IPS-20b (cell line): Measurements from ENCODE around the gene ALDH1L1.

Experiments used
- H3K27ac ChIP-seq: one replicate; pipeline ENCODE4 v1.5.1; 2013; ENCODE audit warnings: low read length
- H3K27me3 ChIP-seq: 2 replicates; pipeline ENCODE4 v1.6.1; 2013; ENCODE audit warnings: mild to moderate bottlenecking, low read length, inconsistent platforms; ENCODE audit not compliant: insufficient read depth
- H3K36me3 ChIP-seq: 2 replicates; pipeline ENCODE4 v1.6.1; 2013; ENCODE audit warnings: low read depth, mild to moderate bottlenecking, inconsistent platforms, low read length, moderate library complexity; ENCODE audit not compliant: insufficient read depth
- H3K4me1 ChIP-seq: 2 replicates; pipeline ENCODE4 v1.6.1; 2013; ENCODE audit warnings: mild to moderate bottlenecking, control low read depth, inconsistent platforms, low read length, moderate library complexity; ENCODE audit not compliant: insufficient read depth
- H3K4me3 ChIP-seq: 2 replicates; pipeline ENCODE4 v1.5.1; 2013; ENCODE audit warnings: mild to moderate bottlenecking, low read length, inconsistent platforms
- H3K9ac ChIP-seq: 2 replicates; pipeline ENCODE4 v1.6.1; 2013; ENCODE audit warnings: low read depth, mild to moderate bottlenecking, inconsistent platforms, low read length, moderate library complexity
- H3K9me3 ChIP-seq: 2 replicates; pipeline ENCODE4 v1.6.1; 2013; ENCODE audit warnings: mild to moderate bottlenecking, low read depth, low read length, inconsistent platforms; ENCODE audit not compliant: insufficient read depth

ALDH1L1 gene

GRCh38 chr3:126111566-126112475, 68.6 kb downstream of the ALDH1L1 start:
- Histone ChIP-seq H3K4me1 (no peaks in the 10 kb centered on the region), H3K4me3 (no peak overlapping the region), H3K27ac (no peak overlapping the region), H3K9me3 (no peaks in the 10 kb centered on the region), H3K36me3 (no peaks in the 10 kb centered on the region), H3K27me3 (no peaks in the 10 kb centered on the region), H3K9ac (no peak overlapping the region)

DNA sequence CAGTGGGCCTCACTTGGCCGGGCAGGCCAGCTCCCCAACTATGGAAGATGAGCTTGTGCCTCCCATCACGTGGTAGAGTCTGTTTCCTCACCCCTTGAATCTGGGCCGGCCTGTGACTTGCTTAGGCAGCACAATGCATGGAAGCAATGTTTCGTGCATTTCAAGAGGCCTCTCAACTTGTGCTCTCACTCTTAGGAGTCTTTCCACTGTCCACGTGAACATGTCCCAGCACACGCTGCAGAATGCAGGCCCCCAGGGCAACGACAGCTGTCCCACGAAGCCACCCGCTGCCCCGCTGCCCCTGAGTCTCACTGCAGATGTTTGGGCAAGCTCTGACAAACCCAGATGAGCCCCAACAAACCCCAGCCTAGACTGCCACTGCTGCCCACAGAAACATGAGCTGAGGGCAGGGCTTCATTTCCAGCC, 69.2 kb downstream of the ALDH1L1 start:
- no peak overlapping the region for H3K27ac ChIP-seq
- H3K9ac ChIP-seq, result no peak overlapping the region
- no peaks in the 10 kb centered on the region for H3K4me1 ChIP-seq
- no peaks in the 10 kb centered on the region for H3K9me3 ChIP-seq
- H3K4me3 ChIP-seq, result no peak overlapping the region
- H3K36me3 ChIP-seq, result no peaks in the 10 kb centered on the region
- no peaks in the 10 kb centered on the region for H3K27me3 ChIP-seq

DNA sequence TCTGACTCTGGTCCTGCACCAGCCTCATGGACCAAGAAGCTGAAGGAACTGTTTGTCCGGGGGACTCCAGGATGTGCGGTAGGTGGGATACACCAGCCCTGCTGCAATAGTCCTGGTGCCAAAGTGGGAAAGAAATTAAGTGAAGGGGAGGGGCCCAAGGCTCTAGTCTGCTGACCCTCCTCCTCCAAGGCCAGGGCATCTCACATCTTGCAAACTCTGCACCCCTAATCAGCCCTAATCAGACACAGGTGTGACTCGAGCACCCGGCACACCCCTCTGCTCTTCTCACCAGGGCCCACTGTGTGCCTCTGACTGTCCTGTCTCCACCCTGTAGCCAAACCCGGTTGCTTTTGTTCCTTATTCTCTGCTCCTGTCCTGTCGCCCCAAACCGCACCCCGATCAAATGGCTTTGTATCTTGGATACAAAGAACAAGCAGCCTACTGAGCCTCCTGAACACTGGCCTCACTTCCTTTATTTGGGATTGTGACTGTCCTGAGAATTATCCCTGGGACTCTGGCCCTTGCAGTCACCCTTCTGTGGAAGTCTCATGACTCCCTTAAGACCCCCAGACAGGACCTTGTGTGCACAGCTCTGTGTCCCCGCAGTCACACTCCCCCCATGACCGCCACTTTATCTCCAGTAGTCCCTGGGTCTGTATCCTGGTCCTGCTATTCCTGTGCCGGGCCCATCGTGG, 69.8 kb downstream of the ALDH1L1 start:
- Histone ChIP-seq H3K4me1 (no peaks in the 10 kb centered on the region), H3K27me3 (no peaks in the 10 kb centered on the region), H3K27ac (no peak overlapping the region), H3K4me3 (no peak overlapping the region), H3K9me3 (no peaks in the 10 kb centered on the region), H3K9ac (no peak overlapping the region), H3K36me3 (no peaks in the 10 kb centered on the region)

- Histone ChIP-seq H3K9ac (no peak overlapping the region), H3K4me1 (no peaks in the 10 kb centered on the region), H3K27me3 (no peaks in the 10 kb centered on the region), H3K27ac (no peak overlapping the region), H3K36me3 (no peaks in the 10 kb centered on the region), H3K9me3 (no peaks in the 10 kb centered on the region), H3K4me3 (no peak overlapping the region)
Measured at GRCh38 chr3:126109880-126110235, 70.5 kb downstream of the ALDH1L1 start.

DNA sequence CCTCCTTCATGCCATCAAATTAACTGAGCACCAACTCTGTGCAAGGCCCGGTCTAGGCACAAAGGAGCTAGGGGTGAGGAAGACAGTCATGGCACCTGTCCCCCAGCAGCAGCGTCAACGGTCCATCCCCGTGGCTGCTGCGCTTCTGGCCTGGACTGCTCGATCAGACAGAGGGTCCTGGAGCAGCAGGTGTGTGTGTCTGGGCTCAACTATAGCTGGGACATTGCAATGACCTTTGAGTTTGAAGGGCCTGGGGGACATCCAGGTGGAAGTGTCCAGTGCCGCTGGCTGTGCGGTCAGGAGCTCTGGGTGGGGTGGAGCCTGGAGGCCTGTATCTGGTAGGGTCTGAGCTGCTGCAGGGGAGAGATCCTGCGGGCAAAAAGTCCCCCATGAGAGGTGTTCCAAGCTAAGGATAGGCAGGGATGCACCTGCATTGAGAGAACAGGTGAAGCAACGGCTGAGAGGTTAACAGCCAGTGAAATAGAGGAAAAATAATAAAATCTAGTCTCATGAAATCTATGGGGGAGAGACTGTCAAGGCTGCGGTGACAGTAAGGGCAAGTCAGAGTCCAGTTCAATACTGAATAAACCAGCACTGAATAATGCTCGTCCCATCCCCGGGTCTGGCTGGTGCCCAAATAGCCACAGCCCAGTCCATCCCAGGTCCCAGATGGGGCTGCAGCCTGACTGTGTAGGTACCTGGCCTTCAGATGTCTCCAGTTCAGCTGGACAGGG, 71.1 kb downstream of the ALDH1L1 start:
- H3K27me3 ChIP-seq, result no peaks in the 10 kb centered on the region
- H3K9ac ChIP-seq, result no peak overlapping the region
- H3K9me3 ChIP-seq, result no peaks in the 10 kb centered on the region
- no peaks in the 10 kb centered on the region for H3K36me3 ChIP-seq
- H3K27ac ChIP-seq, result no peak overlapping the region
- H3K4me3 ChIP-seq, result no peak overlapping the region
- H3K4me1 ChIP-seq, result no peaks in the 10 kb centered on the region

DNA sequence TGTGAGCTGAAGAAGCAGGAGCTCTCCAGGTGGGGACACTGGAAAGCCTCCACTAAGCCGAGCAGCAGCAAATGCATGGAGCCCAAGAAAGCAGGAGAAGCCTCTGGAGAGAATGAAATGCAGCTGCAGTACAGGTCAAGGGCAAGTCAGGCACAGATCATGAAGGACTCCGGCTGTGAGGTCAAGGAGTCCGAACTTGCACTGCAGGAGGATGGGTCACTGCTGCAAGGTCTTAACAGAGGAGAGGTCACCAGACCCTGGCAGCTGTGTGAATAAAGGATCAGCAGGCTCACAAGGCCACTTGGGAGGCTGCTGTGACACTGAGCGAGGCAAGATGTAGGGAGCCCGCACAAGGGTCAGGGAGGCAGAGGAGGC, 71.7 kb downstream of the ALDH1L1 start:
- Histone ChIP-seq H3K9me3 (no peaks in the 10 kb centered on the region), H3K27me3 (no peaks in the 10 kb centered on the region), H3K9ac (no peak overlapping the region), H3K36me3 (no peaks in the 10 kb centered on the region), H3K4me3 (no peak overlapping the region), H3K4me1 (no peaks in the 10 kb centered on the region), H3K27ac (no peak overlapping the region)

DNA sequence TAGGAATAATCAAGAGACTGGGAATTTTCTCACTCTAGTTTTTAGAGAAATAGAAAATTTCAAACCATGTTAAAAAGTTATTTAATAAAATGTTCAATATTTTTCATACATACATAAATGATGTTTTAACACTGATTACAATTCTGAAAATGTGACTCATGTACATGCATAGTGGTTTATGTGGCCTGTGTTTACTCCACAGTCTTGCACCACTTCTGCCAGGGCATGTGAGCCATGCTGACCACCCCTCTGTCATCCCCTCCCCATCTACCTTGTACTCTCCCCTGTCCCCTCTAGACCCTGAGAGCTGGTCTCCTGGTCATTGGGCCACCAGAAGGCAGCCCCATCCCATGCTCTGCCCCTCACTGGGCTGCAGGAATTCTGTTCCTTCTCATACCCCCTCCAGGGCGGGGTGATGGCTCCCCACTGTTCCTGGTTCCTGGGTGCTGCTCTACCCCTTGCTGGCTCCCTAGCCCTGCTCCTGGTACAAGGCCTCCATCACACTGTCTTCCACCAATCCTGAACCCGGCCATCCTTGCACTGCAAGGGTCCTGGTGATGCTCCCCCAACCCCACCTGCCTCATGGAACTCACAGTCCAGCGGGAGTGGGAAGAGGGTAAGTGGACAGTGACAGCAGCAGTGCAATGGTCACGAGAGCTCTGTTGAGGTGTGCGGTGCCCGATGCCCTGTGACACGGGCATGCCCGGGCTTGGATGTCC, 72.3 kb downstream of the ALDH1L1 start:
- H3K36me3 ChIP-seq, result no peaks in the 10 kb centered on the region
- H3K9me3 ChIP-seq, result no peaks in the 10 kb centered on the region
- H3K27ac ChIP-seq, result no peak overlapping the region
- H3K4me3 ChIP-seq, result no peak overlapping the region
- H3K9ac ChIP-seq, result no peak overlapping the region
- no peaks in the 10 kb centered on the region for H3K27me3 ChIP-seq
- H3K4me1 ChIP-seq, result no peaks in the 10 kb centered on the region

GRCh38 chr3:126107203-126107939, 73.0 kb downstream of the ALDH1L1 start:
- H3K9ac ChIP-seq, result no peak overlapping the region
- H3K4me3 ChIP-seq, result no peak overlapping the region
- no peaks in the 10 kb centered on the region for H3K9me3 ChIP-seq
- H3K4me1 ChIP-seq, result no peaks in the 10 kb centered on the region
- no peak overlapping the region for H3K27ac ChIP-seq
- H3K36me3 ChIP-seq, result no peaks in the 10 kb centered on the region
- no peaks in the 10 kb centered on the region for H3K27me3 ChIP-seq

DNA sequence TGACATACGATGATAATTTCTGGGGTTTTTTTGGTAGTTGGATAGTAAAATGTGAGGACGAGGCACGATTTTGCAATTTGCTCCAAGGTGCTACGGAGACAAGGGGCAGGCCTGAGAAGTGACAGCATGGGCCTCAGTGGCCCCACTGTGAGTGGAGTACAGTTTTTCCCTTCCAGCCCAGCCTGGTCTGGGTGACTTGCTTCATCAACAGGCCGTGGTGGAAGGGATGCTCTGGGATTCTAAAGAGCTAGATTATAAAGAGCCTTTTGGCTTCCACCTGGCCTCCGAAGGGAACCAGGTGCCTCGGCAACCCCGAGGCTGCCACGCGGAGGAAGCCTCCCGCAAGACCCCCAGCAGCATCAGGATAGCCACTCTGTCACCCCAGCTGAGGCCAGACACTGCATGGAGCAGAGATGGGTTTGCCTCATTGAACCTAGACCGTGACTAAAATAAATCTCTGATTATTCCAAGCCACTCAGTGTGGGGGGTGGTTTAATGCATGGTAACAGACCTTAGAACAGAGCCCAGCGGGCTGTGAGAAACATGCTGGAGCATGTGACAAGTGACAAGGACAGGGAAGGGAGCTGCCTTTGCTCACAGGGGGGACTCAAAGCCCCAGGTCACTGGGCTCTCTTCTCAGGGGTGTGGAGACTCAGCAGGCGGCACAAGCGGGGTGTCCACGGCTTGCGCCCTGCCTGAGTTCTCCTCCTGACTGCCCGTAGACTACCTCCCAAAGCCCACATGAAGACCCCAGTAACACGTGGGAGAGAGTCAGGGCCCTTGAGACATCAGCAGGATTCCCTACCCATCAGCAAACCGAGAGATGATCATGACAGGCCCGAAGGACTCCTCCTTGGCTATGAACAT, 73.8 kb downstream of the ALDH1L1 start:
- H3K9me3 ChIP-seq, result no peaks in the 10 kb centered on the region
- no peak overlapping the region for H3K27ac ChIP-seq
- H3K4me1 ChIP-seq, result no peaks in the 10 kb centered on the region
- no peaks in the 10 kb centered on the region for H3K27me3 ChIP-seq
- H3K9ac ChIP-seq, result no peak overlapping the region
- no peaks in the 10 kb centered on the region for H3K36me3 ChIP-seq
- H3K4me3 ChIP-seq, result no peak overlapping the region

DNA sequence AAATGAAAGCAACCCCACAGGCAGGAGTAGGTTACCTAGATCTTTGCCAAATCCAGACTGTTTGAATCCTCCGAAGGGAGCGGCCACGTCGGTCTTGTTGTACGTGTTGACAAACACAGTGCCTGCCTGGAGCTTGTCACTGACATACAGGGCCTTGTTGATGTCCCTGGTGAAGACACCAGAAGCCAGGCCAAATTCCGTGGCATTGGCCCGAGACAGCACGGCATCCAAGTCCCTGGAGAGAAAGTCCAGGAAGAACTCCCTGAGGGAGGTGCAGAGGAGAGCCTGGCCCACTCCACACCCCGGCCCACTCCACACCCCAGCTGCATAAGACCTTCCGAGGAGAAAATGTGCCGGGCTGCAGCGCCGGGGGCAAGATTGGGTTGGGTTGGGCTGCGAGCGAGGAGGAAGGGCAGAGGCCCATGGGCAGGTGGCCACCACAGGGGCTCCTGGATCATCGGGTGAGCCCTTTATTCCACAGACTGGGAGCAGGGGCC, 74.6 kb downstream of the ALDH1L1 start:
- Histone ChIP-seq H3K9ac (no peak overlapping the region), H3K9me3 (no peaks in the 10 kb centered on the region), H3K27ac (no peak overlapping the region), H3K27me3 (no peaks in the 10 kb centered on the region), H3K4me1 (no peaks in the 10 kb centered on the region), H3K36me3 (no peaks in the 10 kb centered on the region), H3K4me3 (no peak overlapping the region)
